K562 (cell line): Measurements from ENCODE around the gene LIPH. TPM values are rescaled to one million over a fixed set of nuclear protein-coding genes. Genes with fewer than 3 reads are reported as not detected.

Experiments
- CBX3 ChIP-seq, 2 experiments: IDR thresholded peaks; 1 replicate in 1 of 2; 2 replicates in 1 of 2; pipeline ENCODE4 v1.6.1; 2012; ENCODE audit warnings: inconsistent platforms in 2 of 2, low read length in 2 of 2, borderline replicate concordance in 1 of 2, control low read depth in 1 of 2
- EHMT2 ChIP-seq: fragments of 450-650 bp; IDR thresholded peaks from 2 replicates; pipeline ENCODE4 v1.6.1; 2018; ENCODE audit warnings: antibody characterized with exemption
- ETV5 ChIP-seq: sonication (generic); formaldehyde crosslinking; IDR thresholded peaks from 2 replicates; pipeline ENCODE4 v1.4.0; 2020; ENCODE audit warnings: low read depth, mild to moderate bottlenecking, missing genetic modification reagents
- FIP1L1 ChIP-seq: fragments of 200-400 bp; formaldehyde crosslinking; IDR thresholded peaks from 2 replicates; pipeline ENCODE4 v1.6.1; 2018; ENCODE audit warnings: mild to moderate bottlenecking, low read depth, low read length; ENCODE audit not compliant: poor library complexity, severe bottlenecking
- GTF3C2 ChIP-seq: IDR thresholded peaks from 3 replicates; pipeline ENCODE4 v1.6.1; 2011; ENCODE audit warnings: borderline replicate concordance, mild to moderate bottlenecking, moderate library complexity; ENCODE audit not compliant: insufficient read length; ENCODE audit errors: extremely low read depth
- HDAC2 ChIP-seq: fragments of 450-650 bp; IDR thresholded peaks from 2 replicates; pipeline ENCODE4 v1.6.1; 2016; ENCODE audit warnings: mild to moderate bottlenecking
- RNF219 ChIP-seq: fragments of 250-450 bp; sonication (Bioruptor Pico); IDR thresholded peaks from 2 replicates; pipeline ENCODE4 v1.5.0; 2022; ENCODE audit warnings: mild to moderate bottlenecking
- TOE1 ChIP-seq, 2 experiments: fragments of 450-650 bp in 1 of 2; sonication (generic) in 1 of 2; formaldehyde crosslinking in 1 of 2; IDR thresholded peaks; 2 replicates each; pipeline versions ENCODE4 v1.7.1 to v1.8.0; 2016 to 2022; ENCODE audit warnings: borderline replicate concordance in 2 of 2, mild to moderate bottlenecking in 2 of 2, antibody characterized with exemption in 1 of 2, inconsistent platforms in 1 of 2, low read depth in 1 of 2, missing genetic modification reagents in 1 of 2, moderate library complexity in 1 of 2
- ZNF23 ChIP-seq: fragments of 250-450 bp; sonication (Bioruptor Pico); IDR thresholded peaks from 2 replicates; pipeline ENCODE4 v1.4.0; 2020; ENCODE audit warnings: mild to moderate bottlenecking
- ZNF253 ChIP-seq: fragments of 250-450 bp; sonication (Bioruptor Pico); conservative IDR thresholded peaks from 2 replicates; pipeline ENCODE4 v1.6.1; 2021; ENCODE audit warnings: mild to moderate bottlenecking
- ZNF384 ChIP-seq: IDR thresholded peaks from 2 replicates; pipeline ENCODE4 v1.6.1; 2012; ENCODE audit warnings: low read depth, low read length, improper control_type of control experiment
- ZNF609 ChIP-seq: sonication (generic); formaldehyde crosslinking; IDR thresholded peaks from 2 replicates; pipeline ENCODE4 v1.8.1; 2023; ENCODE audit warnings: missing genetic modification reagents, mild to moderate bottlenecking, borderline replicate concordance
- polyA plus RNA-seq, 8 experiments: library from polyadenylated mRNA; depleted of rRNA in 4 of 8; stranded (reverse) in 5 of 8; unstranded in 3 of 8; fragments of >200 nt; fragmentation: Nextera tagmentation in 2 of 8; fragmentation: Illumina TruSeq in 1 of 8; extraction: Ambion mirVana in 2 of 8; extraction: Trizol in 1 of 8; gene quantifications; 2 replicates each; pipeline versions ENCODE4 v1.2.1 to v1.2.3, GENCODE V29; 2011 to 2014; ENCODE audit warnings: inconsistent platforms in 1 of 8, missing spikeins in 1 of 8
- total RNA-seq, 7 experiments: library from RNA; depleted of rRNA in 6 of 7; stranded (reverse); fragments of >200 nt in 6 of 7; fragmentation: Illumina TruSeq in 2 of 7; extraction: Trizol in 2 of 7; gene quantifications; 2 replicates each; pipeline versions ENCODE4 v1.2.1 to v1.2.3, GENCODE V29; 2011 to 2021; ENCODE audit warnings: low replicate concordance in 1 of 7
- TF ChIP-seq, protein P1 (sequence below): fragments of 450-650 bp; formaldehyde crosslinking; IDR thresholded peaks from 2 replicates; pipeline ENCODE4 v1.4.0; 2020; ENCODE audit warnings: mild to moderate bottlenecking, mixed read lengths

Gene LIPH
- total and polyA plus RNA-seq, 9 of the 15 experiments (the other 6 are each of a cell fraction or from before 2014, with no cell fraction given), result 0.73 to 1.8 (median 1.3) TPM

DNA sequence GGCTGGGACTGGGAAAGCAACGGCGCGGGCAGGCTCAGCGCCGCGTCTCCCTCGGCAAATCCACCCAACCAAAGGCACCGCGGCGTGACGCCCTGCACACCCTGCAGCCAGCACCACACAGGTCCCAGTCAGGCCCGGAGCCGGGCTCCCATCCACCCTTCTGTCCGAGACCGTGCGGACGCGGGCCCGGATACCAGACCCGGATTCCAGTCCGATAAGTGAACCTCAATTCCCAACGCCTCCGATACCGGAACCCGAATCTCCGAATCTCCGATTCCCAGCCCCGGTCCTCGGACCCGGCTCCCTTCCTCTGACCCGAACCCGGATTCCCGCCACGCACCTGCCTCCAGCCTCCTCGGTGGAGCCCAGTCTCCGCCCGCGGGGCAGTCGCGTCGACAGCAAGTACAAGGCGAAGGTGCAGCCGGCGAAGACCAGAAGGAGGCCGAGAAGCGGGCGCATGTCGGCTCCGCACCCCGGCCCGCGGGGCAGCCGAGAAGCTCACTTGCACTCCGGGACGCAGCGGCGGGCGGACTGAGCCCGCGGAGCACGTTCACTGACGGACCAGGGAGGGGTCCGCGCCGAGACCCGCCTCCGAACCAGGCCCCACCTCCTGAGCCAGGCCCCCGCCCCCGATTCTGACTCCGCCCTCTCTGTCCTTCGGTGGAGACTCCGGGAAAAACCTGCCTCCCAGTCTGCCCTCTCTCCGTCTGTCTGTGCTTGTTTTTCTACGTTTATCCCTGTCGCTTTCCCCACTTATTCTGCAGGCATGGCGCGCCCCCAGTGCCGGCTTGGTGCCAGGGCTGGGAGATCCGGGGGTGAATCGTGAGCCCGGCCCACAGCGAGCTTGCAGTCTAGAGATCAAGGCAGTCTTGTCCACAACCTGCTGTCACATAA, 53.6 kb downstream of the LIPH start, which contains the start of gene TMEM41A (continued):
- TF ChIP-seq ZNF384 (peak; percentile 61), ZNF23 (CRISPR knock-in tag) (no peak), ZNF253 (CRISPR knock-in tag) (no peak), EHMT2 (no peak), ZNF609 (CRISPR knock-in tag) (0 out of 2 replicates have a peak, but pooled peaks have one; percentile 69), RNF219 (CRISPR knock-in tag) (no peak), HDAC2 (no peak), ETV5 (CRISPR knock-in tag) (peak; percentile 68), TOE1 (IDR thresholded peaks at IDR 0.05; ENCODE audit: borderline replicate concordance) (peak; percentile 86; the same call in 1 of the 2 replicates), TOE1 (CRISPR knock-in tag; IDR thresholded peaks at IDR 0.05; ENCODE audit: borderline replicate concordance, low read depth) (peak; percentile 70; the same call in 1 of the 2 replicates), FIP1L1 (peak; percentile 95), GTF3C2 (no peak), CBX3 (IDR thresholded peaks at IDR 0.05; ENCODE audit: borderline replicate concordance in 1 of 2, low read length in 2 of 2) (peak in 1 of 2 experiments; percentile 87; a peak in 1 of 3 replicates)
- TF ChIP-seq, protein P1, sequence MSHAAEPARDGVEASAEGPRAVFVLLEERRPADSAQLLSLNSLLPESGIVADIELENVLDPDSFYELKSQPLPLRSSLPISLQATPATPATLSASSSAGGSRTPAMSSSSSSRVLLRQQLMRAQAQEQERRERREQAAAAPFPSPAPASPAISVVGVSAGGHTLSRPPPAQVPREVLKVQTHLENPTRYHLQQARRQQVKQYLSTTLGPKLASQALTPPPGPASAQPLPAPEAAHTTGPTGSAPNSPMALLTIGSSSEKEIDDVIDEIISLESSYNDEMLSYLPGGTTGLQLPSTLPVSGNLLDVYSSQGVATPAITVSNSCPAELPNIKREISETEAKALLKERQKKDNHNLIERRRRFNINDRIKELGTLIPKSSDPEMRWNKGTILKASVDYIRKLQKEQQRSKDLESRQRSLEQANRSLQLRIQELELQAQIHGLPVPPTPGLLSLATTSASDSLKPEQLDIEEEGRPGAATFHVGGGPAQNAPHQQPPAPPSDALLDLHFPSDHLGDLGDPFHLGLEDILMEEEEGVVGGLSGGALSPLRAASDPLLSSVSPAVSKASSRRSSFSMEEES (CRISPR knock-in tag), result no peak
